NCI-H2196 treated with DMSO at 0.1 percent for 48 hours (cell line): ENCODE measurements around the gene TMEM181.
"Not testable (repeated sequence)": the region's sequence is repeated elsewhere in the genome, so short reads cannot be mapped to it uniquely, and the experiment has no call there.

ENCODE experiments used
- DNase-seq: peaks from one replicate; lab custom pipeline; 2025; ENCODE audit not compliant: unreplicated experiment; lab: John Stamatoyannopoulos, UW

Gene TMEM181

DNA sequence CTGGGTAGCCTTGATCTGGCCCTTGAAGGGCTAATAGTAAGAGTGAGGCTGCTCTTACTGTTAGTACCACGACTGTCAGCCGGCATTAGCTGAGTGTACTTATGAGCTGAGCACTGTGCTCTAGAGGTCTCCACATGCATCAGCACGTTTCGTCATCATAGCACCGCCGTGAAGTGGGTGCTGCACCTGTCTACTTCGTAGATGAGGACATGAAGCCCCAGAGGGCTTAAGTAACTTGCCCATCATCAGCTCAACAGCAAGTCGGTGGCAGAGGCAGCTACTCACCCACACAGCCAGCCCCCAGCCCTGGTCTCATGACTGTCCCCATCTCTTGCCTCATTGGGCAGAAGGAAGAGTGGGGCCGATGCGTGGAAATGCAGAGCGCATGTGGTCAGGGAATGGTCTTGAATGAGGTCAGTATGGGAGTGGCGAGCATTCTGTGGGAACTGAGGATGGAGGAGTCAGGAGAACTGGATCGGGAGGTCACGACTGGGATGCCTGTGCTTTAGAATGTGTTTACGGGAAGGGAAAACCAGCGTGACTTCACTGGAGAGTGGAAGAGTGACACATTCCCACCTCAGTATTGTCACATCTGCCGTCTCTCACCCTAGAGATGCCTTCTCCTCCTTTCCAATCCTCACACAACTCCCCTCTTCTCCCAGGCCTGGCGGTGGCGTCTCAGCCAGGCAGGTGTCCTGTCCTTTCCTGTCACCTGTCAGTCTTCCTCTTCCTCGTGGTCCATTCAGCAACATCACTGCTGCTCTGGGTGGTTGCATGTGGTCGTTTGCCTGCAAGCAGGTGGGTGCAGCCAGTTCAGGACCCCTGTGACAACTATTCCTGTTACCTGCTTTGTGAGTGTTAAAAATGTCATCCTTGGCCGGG lies 95.9 kb downstream of the TMEM181 start:
- no peak for DNase-seq

DNA sequence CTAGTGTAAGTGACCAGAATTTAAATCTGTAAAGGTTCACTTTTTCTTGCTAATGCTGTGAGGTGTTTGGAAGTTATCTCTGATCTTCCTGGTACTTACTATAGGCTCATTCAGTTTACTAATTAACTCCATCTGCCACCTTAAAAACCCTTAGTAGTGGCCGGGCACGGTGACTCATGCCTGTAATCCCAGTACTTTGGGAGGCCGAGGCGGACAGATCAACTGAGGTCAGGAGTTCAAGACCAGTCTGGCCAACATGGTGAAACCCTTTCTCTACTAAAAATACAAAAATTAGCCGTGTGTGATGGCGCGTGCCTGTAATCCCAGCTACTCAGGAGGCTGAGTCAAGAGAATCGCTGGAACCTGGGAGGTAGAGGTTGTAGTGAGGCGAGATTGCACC lies 97.1 kb downstream of the TMEM181 start:
- not testable (repeated sequence) for DNase-seq

DNA sequence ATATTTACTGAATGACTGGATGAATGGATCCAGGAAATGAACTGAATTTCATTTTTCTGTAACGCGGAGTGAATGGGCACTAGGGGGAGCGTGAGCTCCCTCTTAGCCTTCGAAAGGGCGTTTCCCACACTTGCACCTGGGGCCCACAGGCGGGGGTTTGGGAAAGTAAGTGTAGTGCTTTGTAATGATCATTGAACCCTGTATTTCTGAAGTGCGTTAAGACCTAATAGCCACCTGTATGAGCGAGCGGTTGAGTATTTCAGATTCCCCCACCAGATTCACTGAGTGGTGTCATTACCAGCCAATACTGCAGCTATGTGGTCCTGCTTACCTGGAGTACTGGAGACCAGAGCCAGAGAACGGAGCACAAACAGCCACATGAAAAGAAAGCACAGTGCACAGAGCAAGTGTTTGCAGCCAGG lies 100.5 kb downstream of the TMEM181 start:
- peak; percentile 37 for DNase-seq

DNA sequence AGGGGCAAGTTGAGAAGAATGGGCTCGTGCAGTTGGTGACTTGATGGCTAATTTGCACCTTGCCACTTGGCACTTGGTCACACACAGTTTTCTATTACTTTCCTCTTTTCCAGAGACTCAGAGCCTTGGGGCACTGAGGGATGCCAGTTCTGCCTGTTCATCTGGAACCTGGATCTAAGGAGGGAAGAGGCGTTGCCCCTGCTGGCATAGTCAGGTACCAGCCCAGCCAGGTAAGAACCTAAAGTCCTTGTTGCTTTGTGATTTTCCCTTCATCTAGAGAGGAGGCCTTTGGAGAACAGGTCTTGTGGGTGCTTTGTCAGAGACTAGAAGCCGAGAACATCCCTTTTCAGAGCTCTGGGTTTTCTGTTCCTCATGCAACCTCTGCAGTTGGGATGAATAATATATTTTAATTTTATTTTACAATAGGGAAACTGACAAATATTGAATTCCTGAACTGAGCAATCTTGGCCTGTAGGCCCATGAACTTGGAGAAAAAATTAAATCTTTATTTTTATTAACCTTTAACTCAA lies 101.3 kb downstream of the TMEM181 start:
- DNase-seq: no peak

DNA sequence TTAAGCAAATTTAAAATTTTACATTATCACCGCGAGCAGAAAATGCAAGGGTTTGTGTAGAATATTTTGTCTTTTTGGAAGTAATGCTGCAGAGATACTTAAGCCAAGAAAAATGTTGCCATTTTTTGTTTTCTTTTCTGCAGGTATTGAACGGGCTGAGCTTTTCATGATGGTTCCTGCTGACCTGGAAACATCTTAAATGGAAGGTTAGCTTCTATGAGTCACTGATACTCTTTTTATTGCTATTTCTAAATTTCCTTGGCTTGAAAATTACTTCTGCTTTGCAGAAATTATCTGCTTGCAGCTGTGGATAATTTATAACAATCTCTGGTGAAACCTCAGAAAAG lies 102.7 kb downstream of the TMEM181 start:
- DNase-seq: no peak

DNA sequence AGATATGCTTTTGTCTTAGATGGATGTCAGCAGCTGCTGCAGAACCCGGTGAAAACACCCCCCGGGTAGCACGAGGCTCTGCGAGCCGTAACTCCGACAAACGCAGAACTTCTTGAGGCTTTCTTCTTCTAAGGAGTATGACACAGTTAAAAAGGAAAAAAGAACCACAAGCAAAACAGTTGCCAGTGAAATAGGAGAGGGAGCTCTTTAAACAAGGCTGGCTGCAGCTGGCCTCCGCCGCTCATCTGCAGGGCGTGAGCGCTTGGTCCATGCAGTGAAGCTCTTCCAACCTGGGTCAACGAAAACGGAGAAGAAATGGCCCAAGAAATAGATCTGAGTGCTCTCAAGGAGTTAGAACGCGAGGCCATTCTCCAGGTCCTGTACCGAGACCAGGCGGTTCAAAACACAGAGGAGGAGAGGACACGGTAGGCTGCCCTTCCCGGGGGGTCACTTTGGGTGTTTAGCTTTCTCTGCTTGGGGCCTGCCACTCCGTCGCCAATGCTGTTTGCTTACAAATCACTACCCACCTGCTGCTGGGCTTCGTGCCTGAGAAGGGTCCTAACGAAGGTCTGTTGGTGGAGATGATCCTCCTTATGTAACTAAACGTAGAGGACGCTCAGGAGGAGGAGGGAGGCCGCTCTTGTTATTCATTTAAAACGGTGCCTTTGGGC lies 103.2 kb downstream of the TMEM181 start:
- DNase-seq: no peak

GRCh38 chr6:158663625-158664165 lies 103.8 kb downstream of the TMEM181 start:
- DNase-seq: no peak

GRCh38 chr6:158665332-158665731 lies 105.4 kb downstream of the TMEM181 start:
- DNase-seq: no peak

GRCh38 chr6:158666628-158667359 lies 106.9 kb downstream of the TMEM181 start:
- DNase-seq: peak; percentile 69

GRCh38 chr6:158667360-158667981 lies 107.6 kb downstream of the TMEM181 start:
- no peak for DNase-seq

DNA sequence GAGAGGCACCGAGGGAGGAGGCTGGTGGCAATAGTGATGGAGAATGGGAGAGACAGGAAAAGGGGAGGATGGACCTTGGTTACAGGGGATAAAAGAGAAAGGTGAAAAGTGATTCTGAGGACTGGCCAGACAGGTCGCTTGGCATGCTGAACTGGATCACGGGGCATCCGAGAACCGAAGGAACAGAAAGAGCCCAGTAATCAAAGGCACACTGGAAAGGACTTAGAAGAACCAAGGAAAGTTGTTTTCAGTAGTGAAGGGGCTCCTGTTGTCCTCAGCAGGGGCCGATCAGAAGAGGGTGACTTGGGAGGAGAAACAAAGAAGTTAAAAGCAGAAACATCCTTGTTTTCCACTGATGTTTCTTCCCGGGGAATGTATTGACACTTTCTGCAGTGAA lies 108.8 kb downstream of the TMEM181 start:
- DNase-seq: no peak

GRCh38 chr6:158669145-158670035 lies 109.5 kb downstream of the TMEM181 start:
- no peak for DNase-seq

GRCh38 chr6:158672119-158672518 lies 112.2 kb downstream of the TMEM181 start:
- not testable (repeated sequence) for DNase-seq

- DNase-seq: no peak
Observed at GRCh38 chr6:158672726-158673125, 112.8 kb downstream of the TMEM181 start.

DNA sequence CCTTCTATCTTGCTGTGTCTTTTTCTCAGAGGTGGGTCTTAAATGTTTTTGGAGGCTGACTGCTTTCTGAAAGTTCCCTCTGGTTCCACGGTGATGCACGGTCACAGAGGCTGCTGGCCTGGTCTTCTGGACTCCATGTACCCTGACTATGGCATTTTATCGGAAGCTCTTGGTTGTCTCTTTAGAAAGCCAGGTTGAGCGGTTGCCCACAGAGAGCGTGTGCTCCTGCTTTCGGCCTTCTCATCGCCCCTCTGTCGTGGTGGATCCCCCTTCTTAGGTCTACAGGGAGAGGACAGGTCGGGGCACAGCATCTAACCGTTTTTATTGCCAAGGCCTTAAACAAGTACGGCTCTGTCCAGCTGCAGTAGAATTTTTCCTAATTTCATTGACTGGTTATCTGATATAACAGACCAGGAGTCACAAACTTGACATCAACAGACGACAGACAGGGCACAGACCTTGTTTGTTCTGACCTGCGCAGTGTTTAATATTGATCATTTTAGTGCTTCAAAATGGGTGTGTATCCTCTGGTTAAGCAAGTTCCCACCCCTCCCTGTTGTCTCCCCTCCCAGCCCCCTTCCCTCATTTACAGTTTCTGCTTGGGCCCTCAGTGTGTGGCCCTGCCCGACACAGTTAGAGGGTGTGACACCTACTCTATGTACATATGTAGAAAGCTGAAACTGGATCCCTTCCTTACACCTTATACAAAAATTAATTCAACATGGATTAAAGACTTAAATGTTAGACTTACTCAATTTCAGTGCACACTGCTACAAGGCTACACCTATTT lies 114.6 kb downstream of the TMEM181 start:
- no peak for DNase-seq

- DNase-seq: not testable (repeated sequence)
Observed at GRCh38 chr6:158677094-158677493, 117.2 kb downstream of the TMEM181 start.

- DNase-seq: no peak
Observed at GRCh38 chr6:158677906-158678578, 118.2 kb downstream of the TMEM181 start.

GRCh38 chr6:158680015-158680414 lies 120.1 kb downstream of the TMEM181 start:
- DNase-seq: no peak
